Measurements from ENCODE around the gene THOC6.
"Not testable (repeated sequence)": the region's sequence is repeated elsewhere in the genome, so short reads cannot be mapped to it uniquely, and the experiment has no call there.

The THOC6 gene

GRCh38 chr16:3057181-3058138, 33.6 kb downstream of the THOC6 start:
- no peak for DNase-seq

- DNase-seq = no peak
Observed at GRCh38 chr16:3058139-3059030, 34.5 kb downstream of the THOC6 start.

GRCh38 chr16:3059041-3059722, 35.3 kb downstream of the THOC6 start:
- no peak for DNase-seq

- no peak for DNase-seq
Observed at GRCh38 chr16:3059723-3060242, 35.9 kb downstream of the THOC6 start.

- DNase-seq = no peak
Observed at GRCh38 chr16:3060339-3061127, 36.7 kb downstream of the THOC6 start.

GRCh38 chr16:3062553-3062952, 38.7 kb downstream of the THOC6 start:
- DNase-seq = no peak

GRCh38 chr16:3063625-3064386, 40.0 kb downstream of the THOC6 start:
- DNase-seq = no peak

GRCh38 chr16:3065069-3065741, 41.4 kb downstream of the THOC6 start, which contains the start of gene IL32:
TSS of gene IL32 (plus strand) at chr16:3065640. CDS start at chr16:3065812, 172 bp downstream.
- DNase-seq = no peak

- no peak for DNase-seq
Observed at GRCh38 chr16:3065742-3066439, 42.1 kb downstream of the THOC6 start.

- DNase-seq = no peak
Observed at GRCh38 chr16:3066440-3066748, 42.6 kb downstream of the THOC6 start.

GRCh38 chr16:3068487-3068886, 44.7 kb downstream of the THOC6 start:
- DNase-seq = no peak

GRCh38 chr16:3069146-3069545, 45.3 kb downstream of the THOC6 start:
- DNase-seq = not testable (repeated sequence)

- DNase-seq = no peak
Observed at GRCh38 chr16:3070608-3071111, 46.8 kb downstream of the THOC6 start.

- DNase-seq = no peak
Observed at GRCh38 chr16:3071655-3072054, 47.8 kb downstream of the THOC6 start.

- DNase-seq = not testable (repeated sequence)
Observed at GRCh38 chr16:3072148-3072547, 48.3 kb downstream of the THOC6 start.

GRCh38 chr16:3072576-3073263, 48.9 kb downstream of the THOC6 start:
- DNase-seq = not testable (repeated sequence)

GRCh38 chr16:3073448-3073847, 49.6 kb downstream of the THOC6 start:
- DNase-seq = no peak

GRCh38 chr16:3074860-3075522, 51.2 kb downstream of the THOC6 start:
- DNase-seq = no peak

- no peak for DNase-seq
Observed at GRCh38 chr16:3075523-3075915, 51.7 kb downstream of the THOC6 start.
